Measurements from ENCODE around the gene SAMD4B. TPM values are rescaled to one million over a fixed set of nuclear protein-coding genes. Genes with fewer than 3 reads are reported as not detected.

SAMD4B gene
- total and polyA plus RNA-seq, 2 of the 8 experiments (the other 6 are each of a cell fraction or from before 2014, with no cell fraction given) = 137 to 158 TPM

- Histone ChIP-seq H2AFZ (ENCODE audit: low read length) (no peak overlapping the region), H3K4ac (replicated peaks; ENCODE audit: insufficient read length, low read depth, low read length) (no peak overlapping the region), H3K4me1 (replicated peaks in 1 of 4; ENCODE audit: control insufficient read depth in 3 of 4, insufficient read depth in 4 of 4, low read length in 3 of 4) (peaks cover 0 to 3% (median 0%) of the 10 kb centered on the region in 4 experiments; a peak in 3 of 7 replicates), H3K79me2 (ENCODE audit: control insufficient read depth in 1 of 2, insufficient read depth in 2 of 2, low read length in 2 of 2) (no peaks in the 10 kb centered on the region), H3K56ac (replicated peaks; ENCODE audit: insufficient read length, low read depth, low read length) (no peak overlapping the region), H3K23ac (ENCODE audit: insufficient read length) (no peak overlapping the region), H3K9me3 (ENCODE audit: insufficient read depth in 2 of 2, low read depth in 1 of 2, low read length in 1 of 2) (no peaks in the 10 kb centered on the region), H3K79me1 (ENCODE audit: low read depth, low read length) (no peaks in the 10 kb centered on the region), H3K4me3 (ENCODE audit: extremely low read depth in 1 of 4, insufficient read depth in 2 of 4, low read depth in 3 of 4, low read length in 4 of 4) (no peak overlapping the region), H3K4me2 (ENCODE audit: insufficient read depth in 1 of 2, low read depth in 2 of 2, low read length in 2 of 2) (no peak overlapping the region), H4K8ac (ENCODE audit: extremely low read depth, insufficient read depth, low read length) (no peak overlapping the region), H3K9ac (replicated peaks in 1 of 4; ENCODE audit: extremely low read depth in 1 of 4, low read depth in 3 of 4, low read length in 3 of 4) (no peak overlapping the region), H2BK5ac (ENCODE audit: low read depth, low read length) (no peak overlapping the region), H2BK120ac (replicated peaks; ENCODE audit: low read depth, low read length) (no peak overlapping the region), H2BK15ac (ENCODE audit: low read length) (no peak overlapping the region), H4K5ac (ENCODE audit: insufficient read length, low read depth, low read length) (no peak overlapping the region), H3K23me2 (ENCODE audit: low read depth, low read length) (no peaks in the 10 kb centered on the region), H4K91ac (replicated peaks; ENCODE audit: insufficient read length, low read length) (no peak overlapping the region), H3K27me3 (replicated peaks in 1 of 4; ENCODE audit: control insufficient read depth in 3 of 4, extremely low read depth in 1 of 4, insufficient read depth in 3 of 4, low read length in 3 of 4) (no peaks in the 10 kb centered on the region; a peak in 1 of 7 replicates), H3K14ac (ENCODE audit: insufficient read length) (no peak overlapping the region), H3K36me3 (ENCODE audit: control insufficient read depth in 2 of 4, insufficient read depth in 4 of 4, low read length in 3 of 4) (no peaks in the 10 kb centered on the region), H3K18ac (ENCODE audit: extremely low read depth, low read length) (no peak overlapping the region), H4K20me1 (replicated peaks in 1 of 2; ENCODE audit: control insufficient read depth in 1 of 2, insufficient read depth in 2 of 2, low read length in 2 of 2) (no peaks in the 10 kb centered on the region), H2AK5ac (ENCODE audit: low read depth, low read length) (no peak overlapping the region), H3K27ac (ENCODE audit: low read depth, low read length) (no peak overlapping the region), H2BK20ac (ENCODE audit: low read length) (no peak overlapping the region), H2BK12ac (ENCODE audit: low read depth, low read length) (no peak overlapping the region)
- WGBS, 2 experiments (ENCODE audit: extremely low coverage in 1 of 2, insufficient coverage in 1 of 2, insufficient read length in 1 of 2, insufficient replicate concordance in 2 of 2, low coverage in 1 of 2, low lambda C conversion rate in 2 of 2, missing lambda C conversion rate in 1 of 2) = 96% methylated on average over 5 of the region's 5 CpGs; no CpG with 5 or more reads in 1 of the 2 experiments
- POLR2A ChIA-PET (ENCODE audit: partially characterized antibody) = interaction anchor here (0.6 kb wide), 1 partner anchor 112 kb away, joined by 5 read pairs; no protein-coding TSS in a partner anchor
- TF ChIP-seq CHD2 (IDR thresholded peaks at IDR 0.05; ENCODE audit: low read length) (no peak), SP4 (IDR thresholded peaks at IDR 0.05; ENCODE audit: low read length) (no peak)
- FAIRE-seq (no peak), DNase-seq (ENCODE audit: low read depth in 1 of 2, low spot score in 2 of 2) (no peak)
- CTCF ChIA-PET (ENCODE audit: partially characterized antibody) = interaction anchor here (0.6 to 11.7 kb wide), 5 partner anchors 11 to 159 kb away, joined by 3 to 85 read pairs (median 3); no protein-coding TSS in a partner anchor
Measured at GRCh38 chr19:39334444-39334976, 7.7 kb upstream of the SAMD4B start.

Data from H1 (cell line).